Measurements from ENCODE around the gene HSD17B13. TPM values are rescaled to one million over a fixed set of nuclear protein-coding genes. Genes with fewer than 3 reads are reported as not detected.

HSD17B13 gene
- total and polyA plus RNA-seq, 2 experiments from 2014 or later, result 0.15 TPM; not detected in 1

- Histone ChIP-seq H2AFZ (no peak overlapping the region; the same call in 1 of the 2 replicates), H3K9me2 (ENCODE audit: insufficient read depth) (peaks cover 10% of the 10 kb centered on the region; the same call in 1 of the 2 replicates), H3K27me3 (ENCODE audit: insufficient read depth) (no peaks in the 10 kb centered on the region), H3K4me2 (no peak overlapping the region), H3K27ac (ENCODE audit: low read depth) (no peak overlapping the region), H3K79me2 (replicated peaks; ENCODE audit: insufficient read depth) (no peaks in the 10 kb centered on the region), H3K4me1 (ENCODE audit: insufficient read depth) (no peaks in the 10 kb centered on the region), H3K4me3 (no peak overlapping the region), H3K36me3 (ENCODE audit: insufficient read depth) (0 out of 2 replicates have a peak, but pooled peaks cover 2% of the 10 kb centered on the region), H4K20me1 (replicated peaks; ENCODE audit: insufficient read depth) (no peaks in the 10 kb centered on the region), H3F3A (replicated peaks; ENCODE audit: low read depth) (no peaks in the 10 kb centered on the region)
- H3K4me3 Mint-ChIP-seq, result no peak overlapping the region
- peaks cover 38% of the 10 kb centered on the region for H3K9me3 Mint-ChIP-seq
- no peaks in the 10 kb centered on the region for H3K4me1 Mint-ChIP-seq
- H3K27ac Mint-ChIP-seq, result no peak overlapping the region
- no peak for TF ChIP-seq NANOG (IDR thresholded peaks at IDR 0.05; ENCODE audit: borderline replicate concordance)
- TF ChIP-seq STAT1 (IDR thresholded peaks at IDR 0.05; ENCODE audit: unreplicated experiment), result no peak
- no peak for TF ChIP-seq REST (IDR thresholded peaks at IDR 0.05; ENCODE audit: unreplicated experiment)
- TF ChIP-seq EZH2 (IDR thresholded peaks at IDR 0.05; ENCODE audit: low read depth, unreplicated experiment), result no peak
- TF ChIP-seq ZNF462 (CRISPR knock-in tag; IDR thresholded peaks at IDR 0.05), result no peak
- TF ChIP-seq JUNB (IDR thresholded peaks at IDR 0.05; ENCODE audit: unreplicated experiment), result no peak
- TF ChIP-seq POLR2AphosphoS5 (IDR thresholded peaks at IDR 0.05; ENCODE audit: low read depth), result no peak
- no peak for TF ChIP-seq CTCF (conservative IDR thresholded peaks at IDR 0.05; ENCODE audit: low read depth in 2 of 2)
- TF ChIP-seq EZH2phosphoT487 (IDR thresholded peaks at IDR 0.05; ENCODE audit: unreplicated experiment), result no peak
- no peak for TF ChIP-seq ZNF114 (CRISPR knock-in tag; IDR thresholded peaks at IDR 0.05)
- H3K36me3 Mint-ChIP-seq (ENCODE audit: low read depth), result peaks cover 15% of the 10 kb centered on the region
- peaks cover 3% of the 10 kb centered on the region for H3K27me3 Mint-ChIP-seq (ENCODE audit: insufficient read depth, low read depth, poor library complexity)
- ATAC-seq (no peak), DNase-seq (ENCODE audit: low spot score) (no peak)
Measured at GRCh38 chr4:87281603-87282002, 41.1 kb downstream of the HSD17B13 start.
